Amniotic stem cell (primary cell): Measurements from ENCODE around the gene SLC27A5.
"Not testable (repeated sequence)": the region's sequence is repeated elsewhere in the genome, so short reads cannot be mapped to it uniquely, and the experiment has no call there.

Experiments used
- DNase-seq: peaks from one replicate; lab custom pipeline; 2025; lab: John Stamatoyannopoulos, UW

SLC27A5 gene

GRCh38 chr19:58468216-58468839, 43.5 kb downstream of the SLC27A5 start:
- no peak for DNase-seq

- peak; percentile 98 for DNase-seq
Observed at GRCh38 chr19:58466760-58467589, 44.8 kb downstream of the SLC27A5 start, which contains the start of gene ZNF324. Gene ZNF324, plus strand, starts transcription at chr19:58467080. Its CDS starts 2,106 bp downstream, at chr19:58469186.

- DNase-seq: no peak
Observed at GRCh38 chr19:58466089-58466759, 45.6 kb downstream of the SLC27A5 start.

GRCh38 chr19:58460039-58460438, 51.8 kb downstream of the SLC27A5 start:
- DNase-seq: no peak

- DNase-seq: no peak
Observed at GRCh38 chr19:58456111-58456510, 55.7 kb downstream of the SLC27A5 start.

- DNase-seq: no peak
Observed at GRCh38 chr19:58455306-58455705, 56.5 kb downstream of the SLC27A5 start.

- DNase-seq: no peak
Observed at GRCh38 chr19:58453743-58454142, 58.0 kb downstream of the SLC27A5 start.

GRCh38 chr19:58451358-58452101, 60.3 kb downstream of the SLC27A5 start, which contains the start of gene ZNF324B:
Gene ZNF324B, plus strand, starts transcription at chr19:58451622. Its CDS starts 2,080 bp downstream, at chr19:58453702.
- peak; percentile 94 for DNase-seq

- DNase-seq: no peak
Observed at GRCh38 chr19:58450856-58451357, 60.9 kb downstream of the SLC27A5 start.

- not testable (repeated sequence) for DNase-seq
Observed at GRCh38 chr19:58449980-58450379, 61.8 kb downstream of the SLC27A5 start.

GRCh38 chr19:58448860-58449259, 62.9 kb downstream of the SLC27A5 start:
- DNase-seq: not testable (repeated sequence)
